KMS-11 (cell line): ENCODE results near the gene AARS2.
"Not testable (repeated sequence)": the region's sequence is repeated elsewhere in the genome, so short reads cannot be mapped to it uniquely, and the experiment has no call there.

Experiments
- H2AFZ ChIP-seq: fragments of 200-600 bp; sonication (generic); 2 replicates; pipeline ENCODE4 v1.6.1; 2016; ENCODE audit warnings: antibody characterized with exemption, mixed run types, low read depth
- H3K27ac ChIP-seq: fragments of 200-600 bp; sonication (generic); 2 replicates; pipeline ENCODE4 v1.6.1; 2016; ENCODE audit warnings: mild to moderate bottlenecking, mixed run types
- H3K27me3 ChIP-seq: fragments of 200-600 bp; sonication (generic); 2 replicates; pipeline ENCODE4 v1.6.1; 2017; ENCODE audit warnings: mild to moderate bottlenecking, low read depth, mixed run types, moderate library complexity; ENCODE audit not compliant: insufficient read depth
- H3K36me3 ChIP-seq: fragments of 200-600 bp; sonication (generic); 2 replicates; pipeline ENCODE4 v1.6.1; 2017; ENCODE audit warnings: mild to moderate bottlenecking, mixed run types; ENCODE audit not compliant: insufficient read depth
- H3K4me1 ChIP-seq: fragments of 200-600 bp; sonication (generic); 2 replicates; pipeline ENCODE4 v1.6.1; 2016; ENCODE audit warnings: mild to moderate bottlenecking, low read depth, mixed run types; ENCODE audit not compliant: poor library complexity, severe bottlenecking
- H3K4me2 ChIP-seq: fragments of 200-600 bp; sonication (generic); 2 replicates; pipeline ENCODE4 v1.7.0; 2016; ENCODE audit warnings: mild to moderate bottlenecking, mixed run types
- H3K4me3 ChIP-seq: fragments of 200-600 bp; sonication (generic); IDR thresholded peaks from 2 replicates; pipeline ENCODE4 v1.6.1; 2017; ENCODE audit warnings: low read depth, low read length, mixed read lengths; ENCODE audit not compliant: insufficient read depth
- H3K79me2 ChIP-seq: fragments of 200-600 bp; sonication (generic); 2 replicates; pipeline ENCODE4 v1.6.1; 2016; ENCODE audit warnings: low read depth, mixed run types; ENCODE audit not compliant: insufficient read depth
- H3K9ac ChIP-seq: fragments of 200-600 bp; sonication (generic); 2 replicates; pipeline ENCODE4 v1.6.1; 2016; ENCODE audit warnings: mild to moderate bottlenecking, mixed run types
- H4K20me1 ChIP-seq: fragments of 200-600 bp; sonication (generic); 2 replicates; pipeline ENCODE4 v1.6.1; 2016; ENCODE audit warnings: mild to moderate bottlenecking, mixed run types; ENCODE audit not compliant: insufficient read depth
- CTCF ChIP-seq: fragments of 200-600 bp; sonication (generic); conservative IDR thresholded peaks from 2 replicates; pipeline ENCODE4 v1.6.1; 2017; ENCODE audit warnings: low read depth, mild to moderate bottlenecking, antibody characterized with exemption, low read length, moderate library complexity, mixed read lengths

AARS2 gene

DNA sequence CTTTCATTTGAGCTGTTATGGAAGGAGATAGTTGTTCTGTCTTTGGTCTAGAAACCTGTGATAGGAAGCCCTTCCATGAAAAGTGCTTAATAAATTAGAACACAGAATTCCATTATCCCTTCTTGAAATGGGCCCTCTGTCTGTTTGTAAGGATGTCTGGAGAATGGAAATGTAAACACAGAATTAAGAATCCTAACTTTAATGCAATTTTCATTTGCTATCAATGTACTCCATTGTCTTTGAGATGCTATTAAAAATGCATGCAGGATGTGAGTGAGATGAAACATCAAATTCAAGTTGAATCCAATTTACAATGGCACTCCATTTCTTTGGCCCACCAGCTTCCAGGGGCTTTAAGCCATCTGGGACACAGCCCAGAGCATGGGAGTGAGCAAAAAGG is 13.9 kb upstream of the AARS2 start:
- H4K20me1 ChIP-seq: no peaks in the 10 kb centered on the region
- no peak overlapping the region for H3K4me2 ChIP-seq
- H3K4me1 ChIP-seq: no peaks in the 10 kb centered on the region
- no peak for TF ChIP-seq CTCF
- H2AFZ ChIP-seq: no peak overlapping the region
- H3K27me3 ChIP-seq: no peaks in the 10 kb centered on the region; the same call in 1 of the 2 replicates
- H3K36me3 ChIP-seq: no peaks in the 10 kb centered on the region
- no peak overlapping the region for H3K4me3 ChIP-seq
- H3K9ac ChIP-seq: no peak overlapping the region
- no peak overlapping the region for H3K27ac ChIP-seq
- H3K79me2 ChIP-seq: no peaks in the 10 kb centered on the region

DNA sequence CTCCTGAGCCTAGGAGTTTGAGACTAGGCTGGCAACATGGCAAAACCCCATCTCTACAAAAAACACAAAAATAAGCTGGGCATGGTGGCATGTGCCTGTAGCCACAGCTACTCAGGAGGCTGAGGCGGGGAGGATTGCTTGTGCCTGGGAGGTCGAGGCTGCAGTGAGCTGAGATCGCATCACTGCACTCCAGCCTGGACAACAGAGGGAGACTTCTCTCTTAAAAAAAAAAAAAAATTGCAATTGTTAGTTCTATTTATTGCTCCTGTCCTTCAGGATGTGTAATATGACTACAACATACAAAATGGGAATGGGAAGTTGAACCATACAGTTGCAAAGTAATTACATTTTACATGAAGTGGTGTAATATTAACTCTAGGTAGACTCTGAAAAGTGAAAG is 8.1 kb upstream of the AARS2 start:
- Histone ChIP-seq H3K79me2 (no peaks in the 10 kb centered on the region), H3K4me2 (no peak overlapping the region), H3K9ac (no peak overlapping the region), H3K36me3 (no peaks in the 10 kb centered on the region), H3K4me3 (no peak overlapping the region), H3K4me1 (no peaks in the 10 kb centered on the region), H2AFZ (no peak overlapping the region), H4K20me1 (no peaks in the 10 kb centered on the region), H3K27ac (no peak overlapping the region), H3K27me3 (no peaks in the 10 kb centered on the region)
- TF ChIP-seq CTCF: no peak

GRCh38 chr6:44317136-44317631 is 4.0 kb upstream of the AARS2 start:
- H3K36me3 ChIP-seq, H4K20me1 ChIP-seq, H2AFZ ChIP-seq, H3K27me3 ChIP-seq, H3K79me2 ChIP-seq, H3K4me3 ChIP-seq, H3K4me1 ChIP-seq, H3K27ac ChIP-seq, H3K4me2 ChIP-seq, H3K9ac ChIP-seq: not testable (repeated sequence)

GRCh38 chr6:44316481-44316880 is 3.3 kb upstream of the AARS2 start:
- Histone ChIP-seq H2AFZ (no peak overlapping the region), H3K4me3 (no peak overlapping the region), H3K4me2 (no peak overlapping the region), H3K79me2 (peaks cover 13% of the 10 kb centered on the region; the same call in 1 of the 2 replicates), H3K4me1 (peaks cover 6% of the 10 kb centered on the region), H3K27ac (no peak overlapping the region), H3K27me3 (no peaks in the 10 kb centered on the region), H4K20me1 (no peaks in the 10 kb centered on the region), H3K36me3 (no peaks in the 10 kb centered on the region), H3K9ac (no peak overlapping the region)
- TF ChIP-seq CTCF: no peak

DNA sequence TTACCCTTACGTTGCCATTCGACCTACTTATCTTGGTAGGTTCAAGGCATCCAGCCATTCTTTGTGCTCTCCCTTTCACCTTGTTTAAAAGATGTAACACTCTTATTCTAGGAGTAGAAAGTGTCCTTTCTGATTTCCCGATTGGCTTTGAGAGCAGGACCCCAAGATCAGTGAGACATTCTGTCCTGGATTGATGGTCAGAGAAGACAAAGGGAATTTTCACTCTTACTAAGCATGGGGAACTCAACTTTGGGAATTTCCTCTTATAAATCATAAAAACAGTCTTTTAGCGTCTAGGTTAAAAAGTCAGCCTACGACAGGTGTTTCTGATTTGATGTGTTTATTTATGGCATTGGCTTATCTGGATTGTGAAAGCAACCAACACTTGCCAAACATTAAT is 2.8 kb upstream of the AARS2 start:
- Histone ChIP-seq H3K36me3 (no peaks in the 10 kb centered on the region), H3K27ac (no peak overlapping the region), H3K4me1 (peaks cover 6% of the 10 kb centered on the region), H4K20me1 (no peaks in the 10 kb centered on the region), H3K27me3 (no peaks in the 10 kb centered on the region), H2AFZ (no peak overlapping the region), H3K79me2 (peaks cover 13% of the 10 kb centered on the region; the same call in 1 of the 2 replicates), H3K9ac (no peak overlapping the region), H3K4me2 (no peak overlapping the region), H3K4me3 (no peak overlapping the region)
- no peak for TF ChIP-seq CTCF
